OCI-LY3 (cell line): ENCODE data around the gene CACNA1C.

Source experiments
- CTCF ChIP-seq: fragments of 200-600, 300-600 bp; sonication (generic); IDR thresholded peaks from 2 replicates; pipeline ENCODE4 v1.5.1; 2014; ENCODE audit warnings: antibody characterized with exemption, low read length, low read depth
- EZH2phosphoT487 ChIP-seq: fragments of 200-600 bp; shearing (Covaris generic); IDR thresholded peaks from 2 replicates; pipeline ENCODE4 v1.6.1; 2018; ENCODE audit warnings: antibody characterized with exemption, mixed run types, low read depth

- TF ChIP-seq CTCF (no peak), EZH2phosphoT487 (no peak)
Observed at GRCh38 chr12:2218706-2219105, 165.9 kb downstream of the CACNA1C start.
